CD4-positive, alpha-beta T cell (primary cell): ENCODE results near the gene BLCAP. TPM values are rescaled to one million over a fixed set of nuclear protein-coding genes. Genes with fewer than 3 reads are reported as not detected.

Experiments used
- ATAC-seq: fragments of 200-7000 bp; cut with Tn5 transposase; one replicate; pipeline ENCODE4 v1.10.0; 2022; ENCODE audit warnings: mild to moderate bottlenecking; ENCODE audit not compliant: poor library complexity
- CTCF ChIA-PET: fragments of 350-600 bp; sonication (Branson Sonifier 250); formaldehyde crosslinking; loops from one replicate; lab custom pipeline; 2021; ENCODE audit warnings: antibody characterized with exemption, inconsistent platforms; lab: Charles Lee
- POLR2A ChIA-PET: fragments of 350-600 bp; sonication (Branson Sonifier 250); formaldehyde crosslinking; loops from one replicate; lab custom pipeline; 2021; ENCODE audit warnings: antibody characterized with exemption, inconsistent platforms; lab: Charles Lee
- DNase-seq, 14 experiments: peaks; one replicate each; pipeline ENCODE4 v3.0.0-alpha.2; 2013 to 2020; ENCODE audit warnings: mixed read lengths in 2 of 14
- H3K27ac ChIP-seq, 2 donors: one replicate each; pipeline versions ENCODE4 v1.5.1 to v1.7.0; 2013; ENCODE audit warnings: low read length in 2 of 2, low read depth in 1 of 2, mild to moderate bottlenecking in 1 of 2
- H3K27me3 ChIP-seq, 2 experiments: 1 replicate in 1 of 2; 2 replicates in 1 of 2; pipeline versions ENCODE4 v1.6.1 to v1.7.0; 2013; ENCODE audit warnings: low read length in 2 of 2, control low read depth in 1 of 2, mild to moderate bottlenecking in 1 of 2, moderate library complexity in 1 of 2; ENCODE audit not compliant: insufficient read depth in 2 of 2, control insufficient read depth in 1 of 2
- H3K36me3 ChIP-seq: one replicate; pipeline ENCODE4 v1.6.1; 2013; ENCODE audit warnings: low read length, control low read depth; ENCODE audit not compliant: insufficient read depth
- H3K4me1 ChIP-seq: one replicate; pipeline ENCODE4 v1.6.1; 2013; ENCODE audit warnings: low read length, control low read depth; ENCODE audit not compliant: insufficient read depth
- H3K4me3 ChIP-seq: one replicate; pipeline ENCODE4 v1.5.1; 2013; ENCODE audit warnings: mild to moderate bottlenecking, low read length, moderate library complexity
- H3K9me3 ChIP-seq, 2 experiments: 1 replicate in 1 of 2; 2 replicates in 1 of 2; pipeline versions ENCODE4 v1.6.1 to v1.7.0; 2013; ENCODE audit warnings: low read length in 2 of 2, mild to moderate bottlenecking in 2 of 2, control low read depth in 1 of 2, moderate library complexity in 1 of 2; ENCODE audit not compliant: control insufficient read depth in 1 of 2, insufficient read depth in 1 of 2
- H3K27ac Mint-ChIP-seq: one replicate; pipeline ENCODE4 v1.8.0; 2020; ENCODE audit warnings: mixed read lengths
- H3K27me3 Mint-ChIP-seq: one replicate; pipeline ENCODE4 v1.8.0; 2021; ENCODE audit warnings: mixed read lengths
- H3K36me3 Mint-ChIP-seq: one replicate; pipeline ENCODE4 v1.8.0; 2021; ENCODE audit warnings: low read depth, mixed read lengths
- H3K4me1 Mint-ChIP-seq: one replicate; pipeline ENCODE4 v1.8.0; 2021; ENCODE audit warnings: low read depth, mixed read lengths
- H3K4me3 Mint-ChIP-seq: one replicate; pipeline ENCODE4 v1.8.0; 2020; ENCODE audit warnings: mild to moderate bottlenecking, mixed read lengths
- H3K9me3 Mint-ChIP-seq: one replicate; pipeline ENCODE4 v1.8.0; 2020; ENCODE audit warnings: mixed read lengths
- CTCF ChIP-seq: fragments of 200-600 bp; IDR thresholded peaks from one replicate; pipeline ENCODE4 v1.8.0; 2022; ENCODE audit warnings: antibody characterized with exemption, mild to moderate bottlenecking
- intact Hi-C, 2 experiments: fragments of 100-400 bp; cut with DNase I in 1 of 2; cut with micrococcal nuclease in 1 of 2; formaldehyde crosslinking; loops; one replicate each; pipeline versions ENCODE4 v1.15.1 to v1.9.0; 2023 to 2025; cut with DNase I, micrococcal nuclease
- total RNA-seq, 174 experiments: library from RNA in 2 of 174; stranded (reverse) in 2 of 174; gene quantifications; one replicate each; pipeline ENCODE4 v1.2.3 and lab custom pipeline; 2021 to 2026

The BLCAP gene
- total RNA-seq, 2 experiments from 2014 or later: 59.4 to 60.1 TPM

GRCh38 chr20:37516811-37517750, 10.6 kb downstream of the BLCAP start:
- no peak for TF ChIP-seq CTCF
- H3K9me3 Mint-ChIP-seq: no peaks in the 10 kb centered on the region
- POLR2A ChIA-PET: interaction anchor here (1.1 kb wide), 1 partner anchor 11 kb away, joined by 3 read pairs; the partner anchor contains the start of gene BLCAP
- peak in 1 of 14 experiments; percentile 5 for DNase-seq
- intact Hi-C loops: no loop called here
- Histone ChIP-seq H3K4me3 (no peak overlapping the region), H3K4me1 (peaks cover 9% of the 10 kb centered on the region), H3K9me3 (peaks cover 0 to 10% of the 10 kb centered on the region in 2 experiments), H3K27me3 (no peaks in the 10 kb centered on the region), H3K27ac (no peak overlapping the region), H3K36me3 (peaks cover 55% of the 10 kb centered on the region)
- H3K4me3 Mint-ChIP-seq: no peak overlapping the region
- peaks cover 62% of the 10 kb centered on the region for H3K36me3 Mint-ChIP-seq
- no peak for ATAC-seq
- CTCF ChIA-PET: no interaction called here
- no peak overlapping the region for H3K27ac Mint-ChIP-seq
- H3K27me3 Mint-ChIP-seq: no peaks in the 10 kb centered on the region
- H3K4me1 Mint-ChIP-seq: peaks cover 32% of the 10 kb centered on the region

- DNase-seq (no peak), ATAC-seq (no peak)
- intact Hi-C loops: no loop called here
- peaks cover 5% of the 10 kb centered on the region for H3K4me1 ChIP-seq
- ChIA-PET CTCF (no interaction called here), POLR2A (no interaction called here)
- H3K4me3 ChIP-seq: no peak overlapping the region
- peaks cover 61% of the 10 kb centered on the region for H3K36me3 ChIP-seq
- H3K9me3 Mint-ChIP-seq: no peaks in the 10 kb centered on the region
- H3K4me3 Mint-ChIP-seq: no peak overlapping the region
- H3K9me3 ChIP-seq: peaks cover 0 to 3% of the 10 kb centered on the region in 2 experiments
- H3K27me3 Mint-ChIP-seq: no peaks in the 10 kb centered on the region
- H3K36me3 Mint-ChIP-seq: peaks cover 69% of the 10 kb centered on the region
- no peak overlapping the region for H3K27ac Mint-ChIP-seq
- no peak for TF ChIP-seq CTCF
- H3K27ac ChIP-seq: no peak overlapping the region
- peaks cover 24% of the 10 kb centered on the region for H3K4me1 Mint-ChIP-seq
- no peaks in the 10 kb centered on the region for H3K27me3 ChIP-seq
Measured at GRCh38 chr20:37515876-37516275, 11.8 kb downstream of the BLCAP start.

- DNase-seq (no peak), ATAC-seq (no peak)
- H3K27ac ChIP-seq: no peak overlapping the region
- Mint-ChIP-seq H3K4me1 (peaks cover 16% of the 10 kb centered on the region), H3K27me3 (no peaks in the 10 kb centered on the region), H3K4me3 (no peak overlapping the region), H3K27ac (no peak overlapping the region), H3K9me3 (no peaks in the 10 kb centered on the region), H3K36me3 (peaks cover 70% of the 10 kb centered on the region)
- no peaks in the 10 kb centered on the region for H3K27me3 ChIP-seq
- ChIA-PET POLR2A (no interaction called here), CTCF (no interaction called here)
- no peak overlapping the region for H3K4me3 ChIP-seq
- no peaks in the 10 kb centered on the region for H3K4me1 ChIP-seq
- TF ChIP-seq CTCF: no peak
- H3K36me3 ChIP-seq: peaks cover 60% of the 10 kb centered on the region
- intact Hi-C loops: no loop called here
- H3K9me3 ChIP-seq: no peaks in the 10 kb centered on the region
Measured at GRCh38 chr20:37513779-37514359, 13.8 kb downstream of the BLCAP start.
